Erythroblast (primary cell): ENCODE results near the gene GMNN.
"Not testable (repeated sequence)": the region's sequence is repeated elsewhere in the genome, so short reads cannot be mapped to it uniquely, and the experiment has no call there.

Experiments
- GATA1 ChIP-seq: IDR thresholded peaks from 2 replicates; pipeline ENCODE4 v1.6.1; 2011; ENCODE audit warnings: low read depth, mild to moderate bottlenecking, control low read depth, low read length, moderate library complexity
- POLR2A ChIP-seq: IDR thresholded peaks from 2 replicates; pipeline ENCODE4 v1.6.1; 2011; ENCODE audit warnings: mild to moderate bottlenecking, low read length

- TF ChIP-seq POLR2A, GATA1: not testable (repeated sequence)
Measured at GRCh38 chr6:24754378-24754777, 20.4 kb upstream of the GMNN start.
